B cell (primary cell): ENCODE results near the gene CDK9.

Source experiments
- CTCF ChIP-seq: fragments of 200-600 bp; IDR thresholded peaks from one replicate; pipeline ENCODE4 v1.8.0; 2022; ENCODE audit warnings: antibody characterized with exemption, mild to moderate bottlenecking
- EZH2 ChIP-seq: IDR thresholded peaks from 2 replicates; pipeline ENCODE4 v1.6.1; 2012; ENCODE audit warnings: borderline replicate concordance, low read depth, mild to moderate bottlenecking, moderate library complexity, low read length; ENCODE audit not compliant: insufficient read depth, poor library complexity, severe bottlenecking

- TF ChIP-seq CTCF: no peak
- no peak for TF ChIP-seq EZH2
Measured at GRCh38 chr9:127754099-127755060, 31.5 kb upstream of the CDK9 start.
